K562 (cell line): ENCODE data around the gene RALGAPB. TPM values are rescaled to one million over a fixed set of nuclear protein-coding genes. Genes with fewer than 3 reads are reported as not detected.

Experiments
- ATAC-seq: fragments of 200-7000 bp; cut with Tn5 transposase; 3 replicates; pipeline ENCODE4 v1.9.1; 2020; ENCODE audit warnings: moderate library complexity
- BruUV-seq: library from RNA; stranded (reverse); fragments of 400-500 nt; replicated peaks from 2 replicates; lab custom pipeline; 2021; lab: Mats Ljungman, UMichigan
- CTCF ChIA-PET: fragments of 300-600 bp; formaldehyde crosslinking; extraction: SDS; loops from one replicate; lab custom pipeline; 2021; ENCODE audit warnings: low intra/inter-chr PET ratio; lab: Yijun Ruan, JAX
- POLR2A ChIA-PET: fragments of 300-600, 350-650 bp; sonication (Branson Sonifier 250); formaldehyde crosslinking; extraction: SDS; loops from one replicate; lab custom pipeline; 2021; ENCODE audit warnings: antibody characterized with exemption, inconsistent platforms; lab: Yijun Ruan, JAX
- DNase-seq, 4 experiments: peaks; one replicate each; pipeline versions ENCODE4 v3.0.0 to v3.0.0-alpha.2; 2011 to 2018; ENCODE audit warnings: low spot score in 3 of 4, mixed read lengths in 3 of 4; ENCODE audit errors: extremely low read depth in 1 of 4
- FAIRE-seq: peaks from 2 replicates; lab custom pipeline; 2011; peaks lifted over from hg19 to GRCh38; lab: Jason Lieb, UNC
- H2AFZ ChIP-seq: 2 replicates; pipeline ENCODE4 v1.6.0; 2011; ENCODE audit warnings: low read depth, low read length, control low read depth, inconsistent platforms
- H3K27ac ChIP-seq: fragments of 200-600 bp; 3 replicates; pipeline ENCODE4 v1.8.0; 2011; ENCODE audit warnings: low read depth, mild to moderate bottlenecking, control low read depth, inconsistent platforms, low read length, moderate library complexity, mixed read lengths; ENCODE audit errors: extremely low read depth
- H3K27me3 ChIP-seq, 2 experiments: fragments of 300-600 bp in 1 of 2; 2 replicates in 1 of 2; 3 replicates in 1 of 2; pipeline versions ENCODE4 v1.6.0 to v1.8.0; 2011; ENCODE audit warnings: inconsistent platforms in 2 of 2, low read length in 2 of 2, mild to moderate bottlenecking in 1 of 2, mixed read lengths in 1 of 2, moderate library complexity in 1 of 2; ENCODE audit not compliant: control insufficient read depth in 2 of 2, insufficient read depth in 2 of 2
- H3K36me3 ChIP-seq: fragments of 300-600 bp; 3 replicates; pipeline ENCODE4 v1.8.0; 2011; ENCODE audit warnings: mild to moderate bottlenecking, low read length, inconsistent platforms; ENCODE audit not compliant: control insufficient read depth, insufficient read depth
- H3K4me1 ChIP-seq, 2 experiments: fragments of 200-600 bp in 1 of 2; replicated peaks in 1 of 2; 2 replicates in 1 of 2; 3 replicates in 1 of 2; pipeline versions ENCODE4 v1.5.1 to v1.8.0; 2011; ENCODE audit warnings: inconsistent platforms in 2 of 2, low read length in 2 of 2, mild to moderate bottlenecking in 1 of 2, mixed read lengths in 1 of 2, moderate library complexity in 1 of 2; ENCODE audit not compliant: control insufficient read depth in 2 of 2, insufficient read depth in 2 of 2
- H3K4me2 ChIP-seq: 2 replicates; pipeline ENCODE4 v1.6.1; 2011; ENCODE audit warnings: low read length, control low read depth, inconsistent platforms, mixed read lengths; ENCODE audit not compliant: insufficient read depth
- H3K4me3 ChIP-seq: fragments of 200-600 bp; sonication (generic), shearing (Covaris generic); 2 replicates; pipeline ENCODE4 v1.5.1; 2016; ENCODE audit warnings: control low read depth, inconsistent platforms
- H3K79me2 ChIP-seq: fragments of 200-600 bp; 3 replicates; pipeline ENCODE4 v1.8.0; 2011; ENCODE audit warnings: low read length, inconsistent platforms; ENCODE audit not compliant: control insufficient read depth, insufficient read depth
- H3K9ac ChIP-seq, 2 experiments: 2 replicates each; pipeline versions ENCODE4 v1.6.0 to v1.6.1; 2011; ENCODE audit warnings: low read depth in 2 of 2, low read length in 2 of 2, control low read depth in 1 of 2, inconsistent platforms in 1 of 2, mild to moderate bottlenecking in 1 of 2, mixed read lengths in 1 of 2; ENCODE audit not compliant: insufficient read depth in 1 of 2
- H3K9me1 ChIP-seq: one replicate; pipeline ENCODE4 v1.6.0; 2011; ENCODE audit warnings: inconsistent platforms, mild to moderate bottlenecking, low read length, moderate library complexity; ENCODE audit not compliant: control insufficient read depth, insufficient read depth
- H3K9me3 ChIP-seq: replicated peaks from 2 replicates; pipeline ENCODE4 v1.5.1; 2011; ENCODE audit warnings: low read depth, low read length, inconsistent platforms; ENCODE audit not compliant: control insufficient read depth, insufficient read depth
- H4K20me1 ChIP-seq: replicated peaks from 2 replicates; pipeline ENCODE4 v1.6.1; 2011; ENCODE audit warnings: low read length, inconsistent platforms, mixed read lengths; ENCODE audit not compliant: control insufficient read depth, insufficient read depth
- BACH1 ChIP-seq: fragments of 200-800 bp; sonication (Bioruptor generic); IDR thresholded peaks from 2 replicates; pipeline ENCODE4 v1.6.1; 2016; ENCODE audit warnings: missing genetic modification characterization, missing compliant biosample characterization
- CBX3 ChIP-seq, 2 experiments: IDR thresholded peaks; 1 replicate in 1 of 2; 2 replicates in 1 of 2; pipeline ENCODE4 v1.6.1; 2012; ENCODE audit warnings: inconsistent platforms in 2 of 2, low read length in 2 of 2, borderline replicate concordance in 1 of 2, control low read depth in 1 of 2
- EWSR1 ChIP-seq: fragments of 450-650 bp; IDR thresholded peaks from 2 replicates; pipeline ENCODE4 v1.6.1; 2018; ENCODE audit warnings: borderline replicate concordance, mild to moderate bottlenecking, low read depth, moderate library complexity; ENCODE audit not compliant: partially characterized antibody
- HCFC1 ChIP-seq: IDR thresholded peaks from 2 replicates; pipeline ENCODE4 v1.6.1; 2012; ENCODE audit warnings: low read depth, low read length, improper control_type of control experiment
- HLTF ChIP-seq: fragments of 450-650 bp; IDR thresholded peaks from 2 replicates; pipeline ENCODE4 v1.6.1; 2016
- JUN ChIP-seq, 2 experiments: sonication (generic) in 1 of 2; formaldehyde crosslinking in 1 of 2; IDR thresholded peaks; 2 replicates each; pipeline versions ENCODE4 v1.6.1 to v1.8.0; 2012 to 2022; ENCODE audit warnings: borderline replicate concordance in 2 of 2, mild to moderate bottlenecking in 2 of 2, improper control_type of control experiment in 1 of 2, low read depth in 1 of 2, low read length in 1 of 2, missing genetic modification reagents in 1 of 2
- KLF1 ChIP-seq: fragments of 450-650 bp; IDR thresholded peaks from 2 replicates; pipeline ENCODE4 v1.6.1; 2016; ENCODE audit warnings: missing genetic modification characterization, missing compliant biosample characterization
- L3MBTL2 ChIP-seq: fragments of 450-650 bp; IDR thresholded peaks from 2 replicates; pipeline ENCODE4 v1.6.1; 2016; ENCODE audit warnings: mild to moderate bottlenecking, moderate library complexity
- MYBL2 ChIP-seq, 2 experiments: fragments of 450-650 bp in 1 of 2; sonication (generic) in 1 of 2; formaldehyde crosslinking in 1 of 2; IDR thresholded peaks; 2 replicates each; pipeline versions ENCODE4 v1.6.1 to v1.8.1; 2017 to 2022; ENCODE audit warnings: borderline replicate concordance in 1 of 2, inconsistent platforms in 1 of 2, low read depth in 1 of 2, mild to moderate bottlenecking in 1 of 2, missing genetic modification reagents in 1 of 2, moderate library complexity in 1 of 2
- NR1H2 ChIP-seq: sonication (generic); formaldehyde crosslinking; IDR thresholded peaks from 2 replicates; pipeline ENCODE4 v1.4.0; 2020; ENCODE audit warnings: mild to moderate bottlenecking, missing genetic modification reagents
- POLR2A ChIP-seq: fragments of 450-650 bp; conservative IDR thresholded peaks from 2 replicates; pipeline ENCODE4 v1.6.1; 2016
- POLR2AphosphoS5 ChIP-seq: IDR thresholded peaks from 2 replicates; pipeline ENCODE4 v1.6.1; 2011; ENCODE audit warnings: mild to moderate bottlenecking, low read depth, low read length, moderate library complexity; ENCODE audit not compliant: control insufficient read depth, insufficient read depth
- RHOXF2B ChIP-seq: fragments of 250-450 bp; sonication (Bioruptor Pico); conservative IDR thresholded peaks from 2 replicates; pipeline ENCODE4 v1.5.1; 2021
- SIN3B ChIP-seq: fragments of 450-650 bp; IDR thresholded peaks from 2 replicates; pipeline ENCODE4 v1.6.1; 2017; ENCODE audit warnings: low read depth, mild to moderate bottlenecking, moderate library complexity
- SRSF1 ChIP-seq: fragments of 200-400 bp; formaldehyde crosslinking; IDR thresholded peaks from 2 replicates; pipeline ENCODE4 v1.6.1; 2017; ENCODE audit warnings: mild to moderate bottlenecking, low read depth, low read length, moderate library complexity
- ZSCAN29 ChIP-seq: fragments of 450-650 bp; IDR thresholded peaks from 2 replicates; pipeline ENCODE4 v1.6.1; 2017
- WGBS: fragments of 100-300 bp; shearing (Covaris generic); methylation state at CpG from one replicate; pipeline ENCODE4 v1.1.6; 2016; ENCODE audit warnings: low coverage, mixed read lengths; ENCODE audit not compliant: insufficient coverage; ENCODE audit errors: missing lambda C conversion rate; 5-methylcytosine and 5-hydroxymethylcytosine counted together
- in situ Hi-C: fragments of 300-500 bp; cut with MboI; formaldehyde crosslinking; loops from 4 replicates; pipeline ENCODE4 v1.15.0; 2018; ENCODE audit warnings: inconsistent platforms, mixed read lengths
- intact Hi-C: fragments of 100-400 bp; cut with micrococcal nuclease; formaldehyde crosslinking; loops from 2 replicates; pipeline ENCODE4 v1.14.2; 2022
- polyA plus RNA-seq, 8 experiments: library from polyadenylated mRNA; depleted of rRNA in 4 of 8; stranded (reverse) in 5 of 8; unstranded in 3 of 8; fragments of >200 nt; fragmentation: Nextera tagmentation in 2 of 8; fragmentation: Illumina TruSeq in 1 of 8; extraction: Ambion mirVana in 2 of 8; extraction: Trizol in 1 of 8; gene quantifications; 2 replicates each; pipeline versions ENCODE4 v1.2.1 to v1.2.3, GENCODE V29; 2011 to 2014; ENCODE audit warnings: inconsistent platforms in 1 of 8, missing spikeins in 1 of 8
- total RNA-seq, 7 experiments: library from RNA; depleted of rRNA in 6 of 7; stranded (reverse); fragments of >200 nt in 6 of 7; fragmentation: Illumina TruSeq in 2 of 7; extraction: Trizol in 2 of 7; gene quantifications; 2 replicates each; pipeline versions ENCODE4 v1.2.1 to v1.2.3, GENCODE V29; 2011 to 2021; ENCODE audit warnings: low replicate concordance in 1 of 7
- TF ChIP-seq, protein P1 (sequence below): fragments of 250-450 bp; sonication (Bioruptor Pico); IDR thresholded peaks from 2 replicates; pipeline ENCODE4 v1.8.0; 2021; ENCODE audit warnings: borderline replicate concordance, mild to moderate bottlenecking, moderate library complexity; ENCODE audit not compliant: poor library complexity, severe bottlenecking
- TF ChIP-seq, protein P2 (sequence below): fragments of 450-650 bp; IDR thresholded peaks from 2 replicates; pipeline ENCODE4 v1.6.1; 2016; ENCODE audit warnings: antibody characterized with exemption
- TF ChIP-seq, protein P3 (sequence below): sonication (generic); formaldehyde crosslinking; IDR thresholded peaks from 2 replicates; pipeline ENCODE4 v1.8.0; 2022; ENCODE audit warnings: mild to moderate bottlenecking, missing genetic modification reagents
- TF ChIP-seq, protein P4 (sequence below), 2 experiments: fragments of 450-650 bp in 1 of 2; sonication (generic) in 1 of 2; formaldehyde crosslinking; conservative IDR thresholded peaks; 2 replicates each; pipeline versions ENCODE4 v1.4.0 to v1.8.1; 2020 to 2022; ENCODE audit warnings: mild to moderate bottlenecking in 1 of 2, missing genetic modification reagents in 1 of 2

The RALGAPB gene
- total and polyA plus RNA-seq, 9 of the 15 experiments (the other 6 are each of a cell fraction or from before 2014, with no cell fraction given), result 4.3 to 25.6 (median 13.6) TPM

DNA sequence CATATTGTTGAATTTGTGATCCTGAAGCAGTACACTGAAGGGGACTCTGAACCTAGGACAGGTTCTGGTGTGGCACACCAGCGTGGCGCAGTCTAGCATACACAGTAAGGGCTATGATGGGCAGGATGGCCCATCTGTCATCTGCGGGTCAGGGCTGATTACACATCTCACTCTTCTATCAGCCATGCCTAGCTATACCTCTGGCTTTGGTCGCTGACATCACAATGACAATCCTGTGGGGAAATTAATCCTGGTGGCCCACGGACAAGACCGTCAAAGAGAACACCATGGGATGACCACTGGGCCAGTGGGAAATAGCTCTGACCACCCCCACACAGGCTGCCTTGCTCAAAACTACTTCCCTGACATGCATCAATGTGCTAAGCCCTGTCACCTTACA lies 40.4 kb upstream of the RALGAPB start:
- BruUV-seq, result no TSS peak
- ATAC-seq (no peak), FAIRE-seq (no peak), DNase-seq (no peak)
- Histone ChIP-seq H3K4me1 (peaks cover 20 to 31% of the 10 kb centered on the region in 2 experiments; a peak in 4 of 5 replicates), H3K27ac (no peak overlapping the region), H4K20me1 (peaks cover 67% of the 10 kb centered on the region), H2AFZ (no peak overlapping the region), H3K9me3 (no peaks in the 10 kb centered on the region), H3K9me1 (peaks cover 16% of the 10 kb centered on the region), H3K4me2 (peak overlapping the region; percentile 45), H3K36me3 (peaks cover 76% of the 10 kb centered on the region), H3K27me3 (no peaks in the 10 kb centered on the region), H3K9ac (peak overlapping the region; percentile 6 to 41; a peak in 1 of 4 replicates), H3K4me3 (peak overlapping the region; percentile 95; the same call in 1 of the 2 replicates), H3K79me2 (peaks cover 79% of the 10 kb centered on the region)
- 79% methylated on average over 6 of the region's 6 CpGs for WGBS
- in situ Hi-C loops (no loop called here), intact Hi-C loops (no loop called here)
- ChIA-PET POLR2A (interaction anchor here (0.6 to 5.6 kb wide), 10 partner anchors 8 to 193 kb away, joined by 3 to 130 read pairs (median 6); partner anchors contain the start of gene RALGAPB), CTCF (no interaction called here)
- TF ChIP-seq NR1H2 (CRISPR knock-in tag), result no peak
- TF ChIP-seq POLR2AphosphoS5, result peak; percentile 13; the same call in 1 of the 2 replicates
- TF ChIP-seq, protein P1, sequence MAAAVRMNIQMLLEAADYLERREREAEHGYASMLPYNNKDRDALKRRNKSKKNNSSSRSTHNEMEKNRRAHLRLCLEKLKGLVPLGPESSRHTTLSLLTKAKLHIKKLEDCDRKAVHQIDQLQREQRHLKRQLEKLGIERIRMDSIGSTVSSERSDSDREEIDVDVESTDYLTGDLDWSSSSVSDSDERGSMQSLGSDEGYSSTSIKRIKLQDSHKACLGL (CRISPR knock-in tag), result no peak
- TF ChIP-seq JUN (IDR thresholded peaks at IDR 0.05; ENCODE audit: borderline replicate concordance, low read depth, low read length), result no peak
- no peak for TF ChIP-seq JUN (CRISPR knock-in tag; IDR thresholded peaks at IDR 0.05; ENCODE audit: borderline replicate concordance)
- TF ChIP-seq, protein P2, sequence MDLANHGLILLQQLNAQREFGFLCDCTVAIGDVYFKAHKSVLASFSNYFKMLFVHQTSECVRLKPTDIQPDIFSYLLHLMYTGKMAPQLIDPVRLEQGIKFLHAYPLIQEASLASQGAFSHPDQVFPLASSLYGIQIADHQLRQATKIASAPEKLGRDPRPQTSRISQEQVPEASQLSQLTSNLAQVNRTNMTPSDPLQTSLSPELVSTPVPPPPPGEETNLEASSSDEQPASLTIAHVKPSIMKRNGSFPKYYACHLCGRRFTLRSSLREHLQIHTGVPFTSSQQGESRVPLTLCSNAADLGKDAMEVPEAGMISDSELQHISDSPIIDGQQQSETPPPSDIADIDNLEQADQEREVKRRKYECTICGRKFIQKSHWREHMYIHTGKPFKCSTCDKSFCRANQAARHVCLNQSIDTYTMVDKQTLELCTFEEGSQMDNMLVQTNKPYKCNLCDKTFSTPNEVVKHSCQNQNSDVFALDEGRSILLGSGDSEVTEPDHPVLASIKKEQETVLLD, result no peak
- 0 out of 2 replicates have a peak, but pooled peaks have one; percentile 37 for TF ChIP-seq POLR2A
- no peak for TF ChIP-seq MYBL2 (IDR thresholded peaks at IDR 0.05; ENCODE audit: low read depth)
- no peak for TF ChIP-seq MYBL2 (CRISPR knock-in tag; IDR thresholded peaks at IDR 0.05; ENCODE audit: borderline replicate concordance)
- no peak for TF ChIP-seq RHOXF2B (CRISPR knock-in tag)
- no peak for TF ChIP-seq HLTF
- TF ChIP-seq KLF1 (tag), result no peak
- no peak for TF ChIP-seq ZSCAN29
- TF ChIP-seq SRSF1, result no peak
- TF ChIP-seq L3MBTL2, result no peak
- TF ChIP-seq, protein P3, sequence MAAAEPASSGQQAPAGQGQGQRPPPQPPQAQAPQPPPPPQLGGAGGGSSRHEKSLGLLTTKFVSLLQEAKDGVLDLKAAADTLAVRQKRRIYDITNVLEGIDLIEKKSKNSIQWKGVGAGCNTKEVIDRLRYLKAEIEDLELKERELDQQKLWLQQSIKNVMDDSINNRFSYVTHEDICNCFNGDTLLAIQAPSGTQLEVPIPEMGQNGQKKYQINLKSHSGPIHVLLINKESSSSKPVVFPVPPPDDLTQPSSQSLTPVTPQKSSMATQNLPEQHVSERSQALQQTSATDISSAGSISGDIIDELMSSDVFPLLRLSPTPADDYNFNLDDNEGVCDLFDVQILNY (CRISPR knock-in tag), result 0 out of 2 replicates have a peak, but pooled peaks have one; percentile 12
- no peak for TF ChIP-seq BACH1 (tag)
- no peak for TF ChIP-seq SIN3B
- TF ChIP-seq HCFC1, result no peak
- no peak for TF ChIP-seq EWSR1
- no peak for TF ChIP-seq CBX3 (IDR thresholded peaks at IDR 0.05; ENCODE audit: borderline replicate concordance in 1 of 2, low read length in 2 of 2)
- TF ChIP-seq, protein P4, sequence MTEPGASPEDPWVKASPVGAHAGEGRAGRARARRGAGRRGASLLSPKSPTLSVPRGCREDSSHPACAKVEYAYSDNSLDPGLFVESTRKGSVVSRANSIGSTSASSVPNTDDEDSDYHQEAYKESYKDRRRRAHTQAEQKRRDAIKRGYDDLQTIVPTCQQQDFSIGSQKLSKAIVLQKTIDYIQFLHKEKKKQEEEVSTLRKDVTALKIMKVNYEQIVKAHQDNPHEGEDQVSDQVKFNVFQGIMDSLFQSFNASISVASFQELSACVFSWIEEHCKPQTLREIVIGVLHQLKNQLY (CRISPR knock-in tag; conservative IDR thresholded peaks at IDR 0.05), result no peak
